CD4-positive, alpha-beta memory T cell (primary cell): ENCODE results near the gene MACF1. TPM values are rescaled to one million over a fixed set of nuclear protein-coding genes. Genes with fewer than 3 reads are reported as not detected.

Experiments
- CTCF ChIA-PET: fragments of 350-600 bp; sonication (Branson Sonifier 250); formaldehyde crosslinking; loops from one replicate; lab custom pipeline; 2021; ENCODE audit warnings: inconsistent platforms; ENCODE audit not compliant: partially characterized antibody; lab: Charles Lee
- POLR2A ChIA-PET: fragments of 350-600 bp; sonication (Branson Sonifier 250); formaldehyde crosslinking; loops from one replicate; lab custom pipeline; 2021; ENCODE audit not compliant: partially characterized antibody; lab: Charles Lee
- DNase-seq, 5 donors: peaks; one replicate each; pipeline versions ENCODE4 v3.0.0 to v3.0.0-alpha.2; 2020 to 2022; ENCODE audit warnings: mixed read lengths in 1 of 5
- H3K27ac ChIP-seq: one replicate; pipeline ENCODE4 v1.7.0; 2013; ENCODE audit warnings: low read depth, low read length
- H3K27me3 ChIP-seq: 2 replicates; pipeline ENCODE4 v1.7.0; 2013; ENCODE audit warnings: mild to moderate bottlenecking, low read length, moderate library complexity; ENCODE audit not compliant: insufficient read depth
- H3K36me3 ChIP-seq: 2 replicates; pipeline ENCODE4 v1.7.0; 2013; ENCODE audit warnings: mild to moderate bottlenecking, low read length, moderate library complexity; ENCODE audit not compliant: insufficient read depth
- H3K4me1 ChIP-seq: 2 replicates; pipeline ENCODE4 v1.7.0; 2013; ENCODE audit warnings: mild to moderate bottlenecking, low read length, moderate library complexity; ENCODE audit not compliant: insufficient read depth
- H3K4me3 ChIP-seq, 2 donors: one replicate each; pipeline ENCODE4 v1.7.0; 2013; ENCODE audit warnings: low read length in 2 of 2, mild to moderate bottlenecking in 1 of 2
- H3K9me3 ChIP-seq, 2 donors: one replicate each; pipeline ENCODE4 v1.7.0; 2013; ENCODE audit warnings: low read length in 2 of 2, control low read depth in 1 of 2; ENCODE audit not compliant: control insufficient read depth in 1 of 2
- H3K27ac Mint-ChIP-seq, 7 donors: one replicate each; pipeline ENCODE4 v1.8.0; 2020 to 2021; ENCODE audit warnings: mixed read lengths in 7 of 7, mild to moderate bottlenecking in 6 of 7, inconsistent platforms in 3 of 7, moderate library complexity in 3 of 7
- H3K27me3 Mint-ChIP-seq, 2 donors: one replicate each; pipeline ENCODE4 v1.8.0; 2020 to 2021; ENCODE audit warnings: mixed read lengths in 2 of 2
- H3K36me3 Mint-ChIP-seq, 2 donors: one replicate each; pipeline ENCODE4 v1.8.0; 2020 to 2021; ENCODE audit warnings: mixed read lengths in 2 of 2, inconsistent platforms in 1 of 2, mild to moderate bottlenecking in 1 of 2
- H3K4me1 Mint-ChIP-seq, 4 donors: one replicate each; pipeline ENCODE4 v1.8.0; 2020 to 2021; ENCODE audit warnings: mixed read lengths in 4 of 4, mild to moderate bottlenecking in 1 of 4
- H3K4me3 Mint-ChIP-seq, 8 donors: one replicate each; pipeline ENCODE4 v1.8.0; 2020 to 2021; ENCODE audit warnings: mixed read lengths in 8 of 8, mild to moderate bottlenecking in 7 of 8, moderate library complexity in 6 of 8, inconsistent platforms in 3 of 8
- H3K9me3 Mint-ChIP-seq, 8 donors: one replicate each; pipeline ENCODE4 v1.8.0; 2020 to 2021; ENCODE audit warnings: mixed read lengths in 8 of 8, mild to moderate bottlenecking in 5 of 8, inconsistent platforms in 3 of 8, moderate library complexity in 1 of 8
- intact Hi-C: fragments of 100-400 bp; cut with micrococcal nuclease; formaldehyde crosslinking; loops from one replicate; pipeline ENCODE4 v1.15.1; 2023
- polyA plus RNA-seq, 2 donors: library from polyadenylated mRNA; unstranded; fragments of 300-500 nt; fragmentation: Illumina TruSeq; gene quantifications; one replicate each; pipeline ENCODE4 v1.2.3, GENCODE V29; 2021
- total RNA-seq, 2 experiments: library from RNA; stranded (reverse); gene quantifications; one replicate each; pipeline ENCODE4 v1.2.3, GENCODE V29; 2021

MACF1 gene
- total and polyA plus RNA-seq, 4 experiments from 2014 or later, result 6.8 to 387 (median 222) TPM

DNA sequence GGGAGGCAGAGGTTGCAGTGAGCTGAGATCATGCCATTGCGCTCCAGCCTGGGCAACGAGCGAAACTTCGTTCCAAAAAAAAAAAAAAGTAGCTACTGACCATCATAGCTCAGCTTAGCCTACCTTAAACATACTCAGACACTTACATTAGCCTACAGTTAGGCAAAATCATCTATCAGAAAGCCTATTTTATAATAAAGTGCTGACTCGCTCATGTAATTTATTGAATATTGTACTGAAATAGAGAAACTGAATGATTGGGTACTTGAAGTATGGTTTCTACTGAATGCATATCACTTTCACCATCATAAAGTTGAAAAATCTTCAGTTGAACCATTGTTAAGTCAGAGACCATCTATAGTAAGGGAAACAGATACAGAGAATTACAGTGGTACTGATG, 193.0 kb downstream of the MACF1 start:
- Histone ChIP-seq H3K9me3 (no peaks in the 10 kb centered on the region), H3K4me3 (no peak overlapping the region), H3K36me3 (no peaks in the 10 kb centered on the region), H3K27me3 (no peaks in the 10 kb centered on the region), H3K4me1 (peaks cover 74% of the 10 kb centered on the region), H3K27ac (no peak overlapping the region)
- peaks cover 57 to 80% (median 70%) of the 10 kb centered on the region in 4 donors for H3K4me1 Mint-ChIP-seq
- ChIA-PET CTCF (interaction anchor here (0.6 to 5.9 kb wide), 4 partner anchors 10 to 1967 kb away, joined by 3 to 61 read pairs (median 4); no protein-coding TSS in a partner anchor), POLR2A (interaction anchor here (1.2 to 2.2 kb wide), 2 partner anchors 10 to 205 kb away, joined by 3 to 5 read pairs; no protein-coding TSS in a partner anchor)
- H3K9me3 Mint-ChIP-seq, result no peaks in the 10 kb centered on the region
- peak overlapping the region in 2 of 8 donors; percentile 53 to 73 for H3K4me3 Mint-ChIP-seq
- peak overlapping the region in 1 of 7 donors; percentile 80 for H3K27ac Mint-ChIP-seq
- no peak for DNase-seq
- H3K36me3 Mint-ChIP-seq, result peaks cover 15 to 39% of the 10 kb centered on the region in 2 donors
- intact Hi-C loops, result no loop called here
- H3K27me3 Mint-ChIP-seq, result no peaks in the 10 kb centered on the region

DNA sequence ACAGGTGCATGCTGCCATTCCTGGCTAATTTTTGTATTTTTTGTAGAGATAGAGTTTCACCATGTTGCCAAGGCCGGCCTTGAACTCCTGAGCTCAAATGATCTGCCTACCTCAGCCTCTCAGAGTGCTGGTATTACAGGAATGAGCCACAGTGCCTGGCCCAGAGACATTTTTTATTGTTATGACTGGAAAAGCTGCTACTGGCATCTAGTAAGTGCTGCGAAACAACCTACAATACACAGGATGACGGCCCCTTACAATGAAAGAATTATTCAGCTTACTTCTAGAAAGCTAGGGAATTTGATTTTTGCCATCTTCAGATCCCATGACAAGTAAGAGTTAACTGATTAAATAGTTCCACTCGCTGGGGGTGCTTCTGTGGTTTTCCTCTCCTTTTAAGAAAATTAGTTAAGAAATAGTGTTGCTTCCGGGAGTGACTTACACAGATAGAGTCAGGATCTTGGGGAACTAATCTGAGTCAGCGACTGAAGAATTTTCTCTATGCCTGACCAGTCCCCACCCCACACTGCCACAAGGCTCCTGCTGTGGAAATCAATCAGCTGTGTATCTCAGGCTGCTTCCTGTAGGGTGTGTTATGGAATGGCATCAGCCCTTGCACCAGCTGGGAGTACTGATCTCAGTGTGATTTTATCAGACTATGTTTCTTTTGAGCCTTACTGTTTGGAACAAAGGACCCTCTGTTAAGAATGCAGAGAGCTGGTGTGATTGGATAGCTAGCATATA, 194.0 kb downstream of the MACF1 start:
- ChIA-PET POLR2A (interaction anchor here (1.2 to 2.2 kb wide), 4 partner anchors 9 to 206 kb away, joined by 3 to 12 read pairs (median 4); no protein-coding TSS in a partner anchor), CTCF (interaction anchor here (0.9 to 5.9 kb wide), 6 partner anchors 8 to 210 kb away, joined by 3 to 61 read pairs (median 3); no protein-coding TSS in a partner anchor)
- Histone ChIP-seq H3K27me3 (no peaks in the 10 kb centered on the region), H3K27ac (no peak overlapping the region), H3K4me3 (no peak overlapping the region), H3K36me3 (no peaks in the 10 kb centered on the region), H3K9me3 (no peaks in the 10 kb centered on the region), H3K4me1 (peaks cover 67% of the 10 kb centered on the region)
- peak in 2 of 5 donors; percentile 9 to 63 for DNase-seq
- peak overlapping the region in 7 of 8 donors; percentile 20 to 79 (median 64) for H3K4me3 Mint-ChIP-seq
- H3K9me3 Mint-ChIP-seq, result peaks cover 0 to under 1% (median 0%) of the 10 kb centered on the region in 8 donors
- no peaks in the 10 kb centered on the region for H3K27me3 Mint-ChIP-seq
- peak overlapping the region; percentile 24 to 82 (median 44) for H3K27ac Mint-ChIP-seq
- peaks cover 55 to 74% (median 67%) of the 10 kb centered on the region in 4 donors for H3K4me1 Mint-ChIP-seq
- intact Hi-C loops, result loop anchor here (1.0 kb wide), 1 partner anchor 10 kb away; no protein-coding TSS in a partner anchor
- H3K36me3 Mint-ChIP-seq, result peaks cover 18 to 34% of the 10 kb centered on the region in 2 donors

DNA sequence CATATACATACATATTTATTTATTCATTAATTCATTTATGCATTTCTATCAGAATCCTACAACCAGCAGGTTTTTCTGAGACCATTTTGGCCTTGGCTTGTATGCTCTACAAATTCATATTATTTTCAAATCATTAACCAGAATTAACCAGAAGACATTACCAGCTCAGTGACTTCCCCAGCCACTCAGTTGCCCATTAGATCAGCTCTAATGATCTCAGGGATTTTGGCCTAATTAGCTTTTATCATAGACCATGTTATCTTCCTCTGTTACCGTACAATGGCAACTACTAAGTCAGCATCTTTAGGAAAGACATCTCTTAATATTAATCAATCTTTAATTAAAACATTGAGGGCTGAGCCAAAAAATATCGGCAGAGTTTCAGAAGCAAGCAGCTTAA, 196.6 kb downstream of the MACF1 start:
- no peak for DNase-seq
- Mint-ChIP-seq H3K4me1 (peaks cover 51 to 65% (median 57%) of the 10 kb centered on the region in 4 donors), H3K9me3 (peaks cover 0 to 1% (median 0%) of the 10 kb centered on the region in 8 donors), H3K27ac (no peak overlapping the region), H3K4me3 (no peak overlapping the region), H3K36me3 (peaks cover 21 to 25% of the 10 kb centered on the region in 2 donors), H3K27me3 (no peaks in the 10 kb centered on the region)
- intact Hi-C loops, result no loop called here
- CTCF ChIA-PET, result interaction anchor here (0.7 to 5.9 kb wide), 5 partner anchors 9 to 209 kb away, joined by 3 to 61 read pairs (median 3); no protein-coding TSS in a partner anchor
- Histone ChIP-seq H3K36me3 (no peaks in the 10 kb centered on the region), H3K9me3 (no peaks in the 10 kb centered on the region), H3K4me1 (peaks cover 60% of the 10 kb centered on the region), H3K27me3 (no peaks in the 10 kb centered on the region), H3K4me3 (no peak overlapping the region), H3K27ac (no peak overlapping the region)
- POLR2A ChIA-PET, result interaction anchor here (0.9 kb wide), 2 partner anchors 9 to 10 kb away, joined by 3 read pairs; no protein-coding TSS in a partner anchor

DNA sequence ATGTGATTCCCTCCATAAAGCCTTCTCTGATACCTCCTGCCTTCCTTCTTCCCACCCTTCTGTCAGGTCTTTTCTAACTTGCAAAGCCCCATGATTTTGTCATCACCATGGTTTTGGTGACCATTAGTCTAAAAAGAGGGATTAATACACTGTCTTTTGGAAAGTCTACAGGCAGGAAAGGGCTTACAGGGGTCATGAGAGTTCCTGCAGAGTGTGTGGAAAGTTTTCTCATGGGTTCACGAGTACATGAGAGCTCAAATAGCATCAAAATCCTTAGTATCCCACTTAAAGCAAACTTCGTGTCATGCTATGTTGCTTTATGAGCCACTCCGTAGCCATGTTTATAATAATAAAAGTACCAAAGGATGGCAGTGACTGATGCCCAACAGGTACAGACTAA, 200.4 kb downstream of the MACF1 start:
- no peak for DNase-seq
- H3K36me3 Mint-ChIP-seq, result peaks cover 17 to 18% of the 10 kb centered on the region in 2 donors
- peaks cover 40 to 53% (median 47%) of the 10 kb centered on the region in 4 donors for H3K4me1 Mint-ChIP-seq
- intact Hi-C loops, result loop anchor here (5.0 kb wide), 1 partner anchor 223 kb away; no protein-coding TSS in a partner anchor
- H3K27ac Mint-ChIP-seq, result peak overlapping the region in 4 of 7 donors; percentile 44 to 81 (median 66)
- H3K27me3 ChIP-seq, result no peaks in the 10 kb centered on the region
- H3K9me3 ChIP-seq, result no peaks in the 10 kb centered on the region
- CTCF ChIA-PET, result interaction anchor here (0.9 kb wide), 1 partner anchor 10 kb away, joined by 4 read pairs; no protein-coding TSS in a partner anchor
- H3K4me1 ChIP-seq, result peaks cover 49% of the 10 kb centered on the region
- H3K9me3 Mint-ChIP-seq, result peaks cover 0 to 1% (median 0%) of the 10 kb centered on the region in 8 donors
- peak overlapping the region in 1 of 8 donors; percentile 73 for H3K4me3 Mint-ChIP-seq
- POLR2A ChIA-PET, result no interaction called here
- H3K4me3 ChIP-seq, result no peak overlapping the region
- H3K27ac ChIP-seq, result no peak overlapping the region
- no peaks in the 10 kb centered on the region for H3K27me3 Mint-ChIP-seq
- no peaks in the 10 kb centered on the region for H3K36me3 ChIP-seq

DNA sequence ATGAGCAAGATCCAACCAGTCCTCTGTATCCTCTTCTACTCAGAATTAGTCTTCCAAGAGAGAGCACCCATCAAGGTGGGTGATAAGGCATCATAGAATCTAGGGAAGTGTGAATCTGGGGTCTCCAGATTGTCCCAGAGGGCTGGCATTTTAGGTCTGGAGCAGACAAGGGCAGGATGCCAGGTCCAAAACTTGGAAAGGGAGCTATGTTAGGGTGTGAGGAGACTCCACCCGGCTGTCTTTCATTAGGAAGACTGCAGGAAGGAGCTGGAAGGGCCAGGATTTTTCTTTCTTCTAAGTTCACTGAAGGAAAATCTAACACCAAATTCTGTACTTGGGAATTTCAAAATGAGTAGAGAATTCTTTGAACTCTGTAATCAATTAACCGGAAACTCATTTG, 200.9 kb downstream of the MACF1 start:
- Mint-ChIP-seq H3K27ac (peak overlapping the region in 3 of 7 donors; percentile 38 to 79 (median 71)), H3K4me3 (peak overlapping the region in 5 of 8 donors; percentile 13 to 45 (median 17)), H3K36me3 (peaks cover 15 to 17% of the 10 kb centered on the region in 2 donors), H3K9me3 (peaks cover 0 to 1% (median 0%) of the 10 kb centered on the region in 8 donors), H3K4me1 (peaks cover 44 to 56% (median 50%) of the 10 kb centered on the region in 4 donors), H3K27me3 (no peaks in the 10 kb centered on the region)
- Histone ChIP-seq H3K9me3 (no peaks in the 10 kb centered on the region), H3K4me1 (peaks cover 51% of the 10 kb centered on the region), H3K36me3 (no peaks in the 10 kb centered on the region), H3K27me3 (no peaks in the 10 kb centered on the region), H3K27ac (no peak overlapping the region), H3K4me3 (no peak overlapping the region)
- DNase-seq, result no peak
- intact Hi-C loops, result loop anchor here (5.0 kb wide), 1 partner anchor 223 kb away; no protein-coding TSS in a partner anchor
- ChIA-PET POLR2A (no interaction called here), CTCF (no interaction called here)

DNA sequence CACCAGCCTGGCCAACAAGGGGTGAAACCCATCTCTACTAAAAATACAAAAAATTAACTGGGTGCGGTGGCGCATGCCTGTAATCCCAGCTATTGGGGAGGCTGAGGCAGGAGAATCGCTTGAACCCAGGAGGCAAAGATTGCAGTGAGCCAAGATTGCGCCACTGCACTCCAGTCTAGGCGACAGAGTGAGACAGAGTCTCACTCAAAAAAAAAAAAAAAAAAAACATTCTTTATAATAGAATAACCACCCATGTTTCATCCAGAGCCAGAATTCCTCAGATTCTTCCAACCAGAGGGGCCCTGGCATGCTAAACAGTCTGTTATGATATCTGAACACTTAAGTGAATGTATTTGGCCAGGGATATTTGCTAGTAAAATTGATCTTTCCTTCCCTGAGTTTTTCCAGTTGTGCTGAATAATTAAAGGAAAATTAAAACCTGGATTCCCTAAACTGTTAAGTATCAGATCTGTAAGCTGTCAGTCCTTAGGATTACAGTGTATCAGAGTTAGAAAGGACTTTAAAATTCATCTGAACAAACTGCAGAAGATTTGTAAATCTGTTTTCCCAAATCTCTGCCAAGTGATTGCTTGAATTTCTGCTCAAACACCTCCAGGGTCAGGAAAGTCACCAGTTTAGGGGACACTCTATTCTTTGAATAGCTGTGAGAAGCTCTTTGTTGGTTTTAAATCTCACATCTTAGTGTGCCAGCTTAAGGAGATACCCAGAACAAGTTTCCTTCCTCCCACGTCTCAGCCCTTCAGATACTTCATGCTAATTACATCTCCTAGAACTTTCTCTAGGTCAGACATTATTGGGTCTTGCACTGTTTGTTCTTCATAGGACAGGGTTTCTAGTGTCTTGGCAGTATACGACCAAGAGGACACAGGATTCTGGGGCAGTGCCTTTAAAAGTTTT, 202.3 kb downstream of the MACF1 start:
- no peaks in the 10 kb centered on the region for H3K36me3 ChIP-seq
- ChIA-PET POLR2A (interaction anchor here (1.5 to 2.6 kb wide), 2 partner anchors 9 to 12 kb away, joined by 5 to 9 read pairs; no protein-coding TSS in a partner anchor), CTCF (interaction anchor here (1.1 kb wide), 1 partner anchor 16 kb away, joined by 3 read pairs; no protein-coding TSS in a partner anchor)
- no peaks in the 10 kb centered on the region for H3K27me3 ChIP-seq
- no peaks in the 10 kb centered on the region for H3K9me3 ChIP-seq
- H3K9me3 Mint-ChIP-seq, result peaks cover 0 to 1% (median 0%) of the 10 kb centered on the region in 8 donors
- no peak overlapping the region for H3K27ac ChIP-seq
- peaks cover 53 to 70% (median 62%) of the 10 kb centered on the region in 4 donors for H3K4me1 Mint-ChIP-seq
- peak overlapping the region; percentile 36 to 85 (median 82) for H3K27ac Mint-ChIP-seq
- no peaks in the 10 kb centered on the region for H3K27me3 Mint-ChIP-seq
- no peak overlapping the region for H3K4me3 ChIP-seq
- H3K36me3 Mint-ChIP-seq, result peaks cover 15 to 19% of the 10 kb centered on the region in 2 donors
- intact Hi-C loops, result loop anchor here (5.0 kb wide), 1 partner anchor 224 kb away; no protein-coding TSS in a partner anchor
- H3K4me3 Mint-ChIP-seq, result peak overlapping the region; percentile 87 to 94 (median 92)
- peaks cover 63% of the 10 kb centered on the region for H3K4me1 ChIP-seq
- DNase-seq, result no peak
